GM13976 (cell line): ENCODE results near the gene KCNMB2.

Source experiments
- DNase-seq: peaks from one replicate; pipeline ENCODE4 v3.0.0; 2012; ENCODE audit warnings: low spot score
- CTCF ChIP-seq: IDR thresholded peaks from 2 replicates; pipeline ENCODE4 v1.5.1; 2012; ENCODE audit warnings: borderline replicate concordance, mild to moderate bottlenecking; ENCODE audit not compliant: insufficient read depth; ENCODE audit errors: extremely low read depth, missing control alignments, control extremely low read depth
- in situ Hi-C: fragments of 300-500 bp; cut with MboI; formaldehyde crosslinking; loops from one replicate; pipeline ENCODE4 v1.12.0; 2022; ENCODE audit warnings: low sequenced_read_pairs, mixed read lengths, inconsistent platforms; ENCODE audit not compliant: unreplicated experiment

KCNMB2 gene

GRCh38 chr3:178625053-178625600 is 88.9 kb downstream of the KCNMB2 start:
- no peak for DNase-seq
- no peak for TF ChIP-seq CTCF
- in situ Hi-C loops, result no loop called here

GRCh38 chr3:178628037-178628436 is 91.8 kb downstream of the KCNMB2 start:
- DNase-seq, result no peak
- no peak for TF ChIP-seq CTCF

GRCh38 chr3:178629430-178630178 is 93.4 kb downstream of the KCNMB2 start:
- in situ Hi-C loops, result no loop called here
- TF ChIP-seq CTCF, result no peak
- no peak for DNase-seq

More at GRCh38 chr3:178628037-178628436, 91.8 kb downstream of the KCNMB2 start:
- in situ Hi-C loops, result no loop called here

- no peak for TF ChIP-seq CTCF
- in situ Hi-C loops, result no loop called here
- no peak for DNase-seq
Measured at GRCh38 chr3:178631950-178632349, 95.7 kb downstream of the KCNMB2 start.

- in situ Hi-C loops, result no loop called here
- no peak for DNase-seq
Measured at GRCh38 chr3:178634975-178635374, 98.7 kb downstream of the KCNMB2 start.

GRCh38 chr3:178637802-178638201 is 101.6 kb downstream of the KCNMB2 start:
- in situ Hi-C loops, result no loop called here
- TF ChIP-seq CTCF, result no peak
- DNase-seq, result no peak

More at GRCh38 chr3:178634975-178635374, 98.7 kb downstream of the KCNMB2 start:
- no peak for TF ChIP-seq CTCF
